NK-92 (cell line): ENCODE results near the gene BRD7.

Source experiments
- DNase-seq: peaks from one replicate; lab custom pipeline; 2025; ENCODE audit not compliant: unreplicated experiment; lab: John Stamatoyannopoulos, UW

BRD7 gene

GRCh38 chr16:50304467-50305440, 64.0 kb downstream of the BRD7 start:
- no peak for DNase-seq

GRCh38 chr16:50303605-50304466, 65.0 kb downstream of the BRD7 start:
- DNase-seq, result no peak

- DNase-seq, result no peak
These were observed 65.7 kb downstream of the BRD7 start for GRCh38 chr16:50303041-50303604.

GRCh38 chr16:50302472-50303005, 66.2 kb downstream of the BRD7 start:
- DNase-seq, result no peak

GRCh38 chr16:50301626-50302471, 66.9 kb downstream of the BRD7 start:
- DNase-seq, result no peak

- DNase-seq, result no peak
These were observed 67.7 kb downstream of the BRD7 start for GRCh38 chr16:50300942-50301625.

- DNase-seq, result no peak
These were observed 69.2 kb downstream of the BRD7 start for GRCh38 chr16:50299508-50300105.

GRCh38 chr16:50298591-50299507, 69.9 kb downstream of the BRD7 start:
- DNase-seq, result no peak

- no peak for DNase-seq
These were observed 70.7 kb downstream of the BRD7 start for GRCh38 chr16:50298075-50298460.

GRCh38 chr16:50297301-50298074, 71.3 kb downstream of the BRD7 start:
- no peak for DNase-seq

- DNase-seq, result no peak
These were observed 72.0 kb downstream of the BRD7 start for GRCh38 chr16:50296807-50297206.

- no peak for DNase-seq
These were observed 73.2 kb downstream of the BRD7 start for GRCh38 chr16:50295541-50296132.

- DNase-seq, result no peak
These were observed 73.8 kb downstream of the BRD7 start for GRCh38 chr16:50294955-50295354.

GRCh38 chr16:50293994-50294855, 74.6 kb downstream of the BRD7 start:
- DNase-seq, result no peak

- DNase-seq, result no peak
These were observed 75.6 kb downstream of the BRD7 start for GRCh38 chr16:50293041-50293783.

GRCh38 chr16:50292566-50292948, 76.2 kb downstream of the BRD7 start:
- DNase-seq, result no peak
